ENCODE data around the gene NCOR2.

GRCh38 chr12:124525927-124526692 is 41.3 kb downstream of the NCOR2 start:
- TF ChIP-seq EZH2 (IDR thresholded peaks at IDR 0.05) (no peak), POLR2AphosphoS5 (IDR thresholded peaks at IDR 0.05; ENCODE audit: borderline replicate concordance, low read depth, low read length) (no peak)

All from SK-N-MC (cell line).